NCI-H2081 treated with DMSO at 0.1 percent for 48 hours (cell line): ENCODE measurements around the gene IPP.
A peak's percentile ranks its signal among the peaks of the same experiment; 100 is the strongest.
"Not testable (repeated sequence)": the region's sequence is repeated elsewhere in the genome, so short reads cannot be mapped to it uniquely, and the experiment has no call there.

Experiments
- DNase-seq: peaks from one replicate; lab custom pipeline; 2025; lab: John Stamatoyannopoulos, UW

The IPP gene

DNA sequence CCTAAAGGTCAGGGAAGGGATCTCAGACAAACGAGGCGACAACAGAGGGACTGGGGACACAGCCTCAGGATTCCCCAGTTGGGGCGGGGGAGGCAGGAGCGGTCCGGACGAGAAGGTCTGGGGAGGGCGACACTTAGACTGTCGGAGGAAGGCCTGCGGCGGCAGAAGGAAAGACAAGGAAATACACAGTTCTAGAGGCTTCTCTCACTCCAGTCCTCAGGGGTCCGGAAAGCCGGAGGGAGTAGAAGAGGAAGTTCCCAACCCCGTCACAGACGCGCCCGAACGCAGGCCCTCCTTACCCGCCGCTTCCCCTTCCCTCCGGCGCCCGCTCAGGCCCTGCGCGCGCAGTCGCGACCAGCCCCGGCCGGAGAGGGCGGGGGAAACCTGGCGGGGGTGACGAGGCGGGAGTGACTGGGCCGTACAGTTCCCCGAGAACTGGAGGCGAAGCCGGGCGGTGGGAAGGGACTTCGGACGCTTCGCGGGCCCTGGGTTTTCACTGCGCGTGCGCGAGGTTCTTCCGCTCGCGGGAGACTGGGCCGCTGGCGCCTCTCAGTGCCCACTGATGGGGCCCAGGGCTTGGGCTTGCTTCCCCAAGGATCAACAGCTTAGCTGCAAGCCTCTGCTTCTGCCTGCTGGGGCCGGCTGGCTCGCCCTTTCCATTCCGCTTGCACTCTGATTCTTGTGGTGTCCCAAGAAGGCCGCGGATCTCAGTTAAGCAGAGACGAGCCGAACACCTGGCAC, at the start of gene IPP:
TSS of gene IPP (minus strand) at position 356 of the 741 bp plus-strand sequence. CDS start 4,242 bp downstream, outside the sequence.
- DNase-seq, result peak; percentile 93

DNA sequence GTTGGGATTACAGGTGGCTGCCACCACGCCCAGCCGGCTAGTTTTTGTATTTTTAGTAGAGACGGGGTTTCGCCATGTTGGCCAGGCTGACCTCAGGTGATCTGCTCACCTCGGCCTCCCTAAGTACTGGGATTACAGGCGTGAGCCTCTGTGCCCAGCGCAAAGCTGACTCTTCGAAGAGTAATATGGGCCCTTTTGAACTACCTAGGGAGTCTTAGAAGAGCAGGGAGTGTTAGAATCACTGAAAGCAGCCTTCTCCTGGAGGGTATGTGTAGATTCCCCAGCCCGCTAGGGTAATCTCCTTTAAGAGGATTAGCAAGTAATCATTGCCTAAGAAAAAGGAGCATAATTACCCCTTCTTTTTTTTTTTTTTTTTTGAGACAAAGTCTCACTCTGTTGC, 46.5 kb upstream of the IPP start:
- no peak for DNase-seq

DNA sequence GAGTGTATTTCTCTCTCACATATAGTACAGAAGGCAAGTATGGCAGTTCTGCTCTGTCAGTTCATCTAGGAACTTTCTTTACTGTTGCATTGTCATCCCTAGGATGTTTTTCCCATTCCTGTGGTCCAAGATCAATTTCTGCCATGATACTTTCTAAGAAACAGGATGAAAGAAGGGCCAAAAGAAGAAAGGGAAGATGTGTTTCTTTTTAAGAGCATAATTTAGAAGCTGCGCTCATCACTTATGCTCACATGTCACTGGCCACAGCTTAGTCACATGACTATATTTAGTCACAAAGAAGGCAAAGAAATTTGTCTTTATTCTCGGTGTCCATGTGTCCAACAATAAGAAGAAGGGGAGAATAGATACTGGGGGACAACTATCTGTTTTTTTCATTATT, 45.9 kb upstream of the IPP start:
- DNase-seq, result no peak

DNA sequence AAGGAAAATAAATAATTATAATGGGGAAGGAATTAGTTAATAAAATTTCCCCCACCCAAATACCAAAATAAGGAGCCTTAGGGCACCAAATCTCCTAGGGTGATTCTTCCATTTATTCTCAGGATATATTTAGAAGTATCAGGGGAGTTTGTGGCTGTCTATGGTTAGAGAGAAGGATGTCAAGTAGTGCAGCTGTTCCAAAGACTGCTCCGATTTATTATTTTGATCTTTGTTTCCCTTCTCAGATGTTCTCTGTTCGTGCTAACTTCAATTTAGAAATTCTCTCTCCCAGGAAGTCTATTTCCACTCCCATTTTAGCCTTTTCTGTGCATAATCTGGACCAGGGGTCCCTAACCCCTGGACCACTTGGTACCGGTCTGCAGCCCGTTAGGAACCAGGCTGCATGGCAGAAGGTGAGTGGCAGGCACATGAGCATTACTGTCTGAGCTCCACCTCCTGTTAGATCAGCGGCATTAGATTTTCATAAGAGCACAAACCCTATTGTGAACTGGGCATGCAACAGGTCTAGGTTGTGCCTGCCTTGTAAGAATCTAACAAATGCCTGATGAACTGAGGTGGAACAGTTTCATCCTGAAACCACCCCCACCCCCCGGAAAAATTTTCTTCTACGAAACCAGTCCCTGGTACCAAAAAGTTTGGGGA, 43.6 kb upstream of the IPP start:
- DNase-seq, result no peak

DNA sequence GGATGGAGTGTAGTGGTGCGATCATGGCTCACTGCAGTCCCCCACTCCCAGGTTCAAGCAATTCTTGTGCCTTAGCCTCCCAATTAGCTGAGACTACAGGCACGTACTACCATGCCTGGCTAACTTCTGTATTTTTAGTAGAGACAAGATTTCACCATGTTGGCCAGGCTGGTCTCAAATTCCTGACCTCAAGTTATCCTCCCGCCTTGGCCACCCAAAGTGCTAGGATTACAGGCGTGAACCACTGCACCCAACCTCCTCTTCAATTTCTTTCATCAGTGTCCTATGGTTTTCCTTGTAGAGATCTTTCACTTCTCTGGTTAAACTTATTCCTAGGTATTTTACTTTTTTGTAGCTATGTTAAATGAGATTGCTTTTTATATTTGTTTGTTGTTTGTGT, 42.3 kb upstream of the IPP start:
- no peak for DNase-seq

DNA sequence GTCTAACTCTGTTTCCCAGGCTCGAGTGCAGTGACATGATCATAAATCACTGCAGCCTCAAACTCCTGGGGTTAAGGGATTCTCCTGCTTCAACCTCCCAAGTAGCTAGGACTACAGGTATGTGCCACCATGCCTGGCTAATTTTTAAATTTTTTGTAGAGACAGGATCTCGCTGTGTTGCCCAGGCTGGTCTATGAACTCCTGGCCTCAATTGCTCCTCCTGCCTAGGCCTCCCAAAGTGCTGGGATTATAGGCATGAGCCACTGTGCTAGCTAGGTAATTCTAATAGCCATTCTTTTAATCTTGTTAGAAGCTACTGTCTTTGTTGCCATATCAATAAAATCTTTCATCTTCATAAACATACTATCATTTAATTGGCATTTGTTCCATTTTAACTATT, 39.1 kb upstream of the IPP start:
- DNase-seq, result no peak

DNA sequence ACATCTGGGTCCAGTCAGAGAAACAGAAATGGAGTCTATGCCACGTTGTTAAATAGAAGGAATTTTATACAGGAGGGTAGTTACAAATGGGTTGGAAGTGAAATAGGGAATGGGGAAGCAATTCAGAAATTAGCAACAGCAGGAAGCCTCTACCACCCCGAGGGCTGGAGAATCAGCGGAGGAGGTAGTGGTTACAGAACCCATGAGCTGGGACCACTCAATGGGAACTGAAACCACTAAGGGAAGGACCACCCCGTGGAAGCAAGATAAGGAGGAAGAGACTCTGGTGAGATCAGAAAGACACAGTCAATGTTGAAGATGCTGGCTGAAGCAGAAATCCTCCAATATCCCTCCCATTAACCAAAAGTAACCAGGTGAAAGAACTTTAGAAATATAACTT, 37.5 kb upstream of the IPP start:
- no peak for DNase-seq

DNA sequence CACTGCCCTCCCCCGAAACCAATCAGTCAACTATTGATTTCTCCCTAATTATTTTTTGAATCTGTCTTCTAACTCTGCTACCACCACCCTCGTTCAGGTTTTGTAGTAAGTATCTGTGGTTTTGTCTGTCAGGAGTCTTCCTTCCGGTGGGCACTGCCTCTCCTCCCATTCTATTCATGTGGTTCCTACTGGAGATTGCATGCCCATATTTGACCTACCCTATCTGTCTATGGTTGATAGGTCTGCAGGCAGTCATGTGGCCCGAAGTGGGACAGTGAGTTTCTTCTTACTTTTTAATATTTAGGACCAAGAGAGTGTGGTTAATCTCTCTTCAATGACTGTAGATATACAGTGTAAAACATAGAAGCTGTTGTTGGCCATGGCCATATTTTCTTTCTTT, 35.1 kb upstream of the IPP start:
- DNase-seq, result no peak

DNA sequence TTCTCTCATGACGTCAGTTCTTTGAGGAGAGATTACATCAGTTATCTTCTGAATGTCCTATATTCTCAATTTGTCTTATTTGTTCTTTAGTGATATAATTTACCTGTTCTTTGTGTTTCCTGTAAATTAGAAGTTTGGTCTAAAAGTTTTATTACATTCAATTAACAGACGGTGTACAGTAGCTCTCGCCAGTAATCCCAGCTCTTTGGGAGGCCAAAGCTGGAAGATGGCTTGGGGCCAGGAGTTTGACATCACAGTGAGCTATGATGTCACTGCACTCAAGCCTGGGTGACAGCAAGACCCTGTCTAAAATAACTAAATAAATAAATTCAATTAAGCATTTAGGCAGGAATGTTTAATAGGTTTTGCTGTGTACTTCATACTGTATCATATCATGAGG, 25.3 kb upstream of the IPP start:
- DNase-seq, result no peak

DNA sequence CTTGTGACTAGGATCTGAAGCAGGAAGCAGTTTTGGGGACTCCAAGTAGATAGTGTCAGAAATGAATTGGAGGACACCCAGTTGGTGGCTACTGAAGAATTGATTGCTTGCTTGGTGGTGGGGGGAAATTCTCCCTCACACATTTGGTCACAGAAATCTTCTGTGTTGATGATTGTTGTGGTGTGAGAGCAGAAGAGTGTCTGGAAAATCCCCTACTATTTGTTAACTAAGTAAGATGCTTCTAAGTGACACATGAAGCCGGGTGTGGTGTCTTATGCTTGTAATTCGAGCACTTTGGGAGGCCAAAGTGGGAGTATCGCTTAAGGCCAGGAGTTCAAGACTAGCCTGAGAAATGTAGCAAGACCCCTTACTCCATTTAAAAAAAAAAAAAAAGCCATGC, 22.5 kb upstream of the IPP start:
- DNase-seq, result no peak

DNA sequence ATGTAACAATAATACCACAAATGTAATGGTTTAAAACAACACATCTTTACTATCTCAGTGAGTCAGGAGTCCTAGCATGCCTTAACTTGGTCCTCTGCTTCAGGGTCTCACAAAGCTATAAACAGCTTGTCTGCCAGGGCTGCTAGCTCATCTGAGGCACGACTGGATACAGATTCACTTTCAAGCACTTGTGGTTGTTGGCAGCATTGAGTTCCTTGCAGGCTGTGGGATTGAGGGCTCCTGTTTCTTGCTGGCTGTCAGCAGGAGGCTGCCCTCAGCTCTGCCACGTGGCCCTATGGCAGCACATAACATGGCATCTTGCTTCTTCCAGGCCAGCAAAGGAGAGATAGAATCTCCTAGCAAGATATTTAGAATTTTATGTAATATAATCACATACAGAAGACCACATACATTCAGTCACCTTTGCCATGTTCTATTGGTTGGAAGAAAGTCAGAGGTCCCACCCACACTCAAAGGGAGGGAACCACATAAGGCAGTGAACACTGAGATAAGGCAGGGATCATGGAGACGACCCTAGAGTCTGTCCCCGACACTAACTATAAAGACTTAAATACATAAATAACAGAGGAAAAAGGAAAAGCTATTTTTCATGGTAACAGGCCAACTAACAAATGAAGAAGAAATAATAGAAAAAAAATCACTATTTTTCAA, 18.9 kb upstream of the IPP start:
- no peak for DNase-seq

DNA sequence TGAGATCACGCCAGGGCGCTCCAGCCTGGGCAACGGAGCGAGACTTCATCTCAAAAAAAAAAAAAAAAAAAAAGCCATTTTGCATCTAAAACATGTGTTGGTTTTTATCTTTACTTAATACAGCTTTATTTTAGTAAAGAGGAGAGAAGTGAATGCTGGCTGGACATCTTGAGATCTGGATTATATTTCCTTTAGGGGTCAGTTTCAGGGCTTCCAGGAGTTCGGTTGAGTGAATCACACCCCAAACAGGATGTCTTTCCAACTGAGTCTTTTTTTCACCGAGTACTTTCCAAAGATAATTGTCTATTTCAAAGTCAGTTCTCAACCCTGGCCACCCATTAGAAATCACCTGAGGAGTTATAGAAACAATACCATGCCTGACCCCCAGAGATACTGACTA, 16.6 kb upstream of the IPP start:
- no peak for DNase-seq

DNA sequence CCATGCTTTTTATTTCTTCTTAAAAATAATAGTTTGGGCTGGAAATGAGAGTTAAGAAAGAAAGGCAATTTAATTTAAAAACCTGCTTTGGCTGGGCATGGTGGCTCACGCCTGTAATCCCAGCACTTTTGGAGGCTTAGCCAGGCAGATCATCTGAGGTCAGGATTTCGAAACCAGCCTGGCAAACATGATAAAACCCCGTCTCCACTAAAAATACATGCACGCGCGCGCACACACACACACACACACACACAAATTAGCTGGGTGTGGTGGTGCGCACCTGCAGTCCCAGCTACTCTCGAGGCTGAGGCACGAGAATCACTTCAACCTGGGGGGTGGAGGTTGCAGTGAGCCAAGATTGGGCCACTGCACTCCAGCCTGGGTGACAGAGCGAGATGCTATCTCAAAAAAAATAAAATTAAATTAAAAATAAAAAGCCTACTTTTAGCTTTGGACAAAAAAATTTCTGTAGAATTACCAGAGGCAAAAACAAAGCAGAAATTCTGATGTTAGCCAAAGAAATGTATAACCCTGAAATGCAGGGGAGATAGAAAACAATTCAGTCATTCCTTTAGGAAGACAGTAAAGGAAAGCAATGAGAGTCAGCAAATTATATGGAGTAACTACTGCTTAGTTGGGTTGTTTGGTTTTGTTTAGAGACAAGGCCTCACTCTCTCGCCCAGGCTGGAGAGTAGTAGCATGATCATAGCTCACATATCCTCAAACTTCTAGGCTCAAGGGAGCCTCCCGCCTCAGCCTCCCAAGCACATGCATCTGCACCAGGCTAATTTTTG, 15.7 kb upstream of the IPP start:
- DNase-seq, result no peak

DNA sequence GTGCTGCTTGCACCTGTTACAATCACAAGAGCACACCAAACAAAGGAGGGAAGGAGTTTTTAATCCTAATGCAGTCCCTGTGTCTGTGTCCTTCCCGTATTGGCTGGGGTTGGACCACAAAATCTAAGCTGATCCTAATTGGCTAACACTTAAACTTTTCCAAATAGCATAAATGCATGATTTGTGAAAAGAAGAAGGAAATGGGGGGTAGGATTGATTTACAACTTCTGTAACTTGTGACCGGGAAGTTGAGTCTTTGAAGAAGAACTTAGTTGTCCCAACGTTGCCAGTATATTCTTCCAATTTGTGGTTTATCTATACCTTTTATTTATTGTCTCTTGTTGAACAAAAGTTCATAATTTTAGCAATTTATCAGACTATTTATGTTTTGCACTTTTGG, 11.8 kb upstream of the IPP start:
- no peak for DNase-seq

DNA sequence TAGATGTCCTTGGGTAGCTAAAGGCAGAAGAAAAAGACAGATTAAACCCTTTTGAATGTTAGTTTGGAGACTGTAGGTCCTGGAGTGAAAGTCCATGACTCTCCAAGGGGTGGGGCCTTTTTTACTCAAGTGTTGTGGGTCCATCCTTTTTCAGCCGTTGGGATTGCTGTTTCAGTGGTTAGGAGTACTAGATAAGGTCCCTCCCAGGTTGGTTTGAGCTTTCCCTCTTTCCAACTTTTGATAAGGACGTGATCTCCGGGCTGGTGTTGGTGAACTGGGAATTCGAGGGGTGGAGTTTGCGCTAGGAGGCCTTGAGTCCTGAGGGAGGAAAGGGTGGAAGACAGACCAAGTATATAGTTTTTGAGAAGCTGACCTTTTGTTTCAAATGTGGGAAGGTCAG, 5.2 kb upstream of the IPP start:
- DNase-seq, result no peak

DNA sequence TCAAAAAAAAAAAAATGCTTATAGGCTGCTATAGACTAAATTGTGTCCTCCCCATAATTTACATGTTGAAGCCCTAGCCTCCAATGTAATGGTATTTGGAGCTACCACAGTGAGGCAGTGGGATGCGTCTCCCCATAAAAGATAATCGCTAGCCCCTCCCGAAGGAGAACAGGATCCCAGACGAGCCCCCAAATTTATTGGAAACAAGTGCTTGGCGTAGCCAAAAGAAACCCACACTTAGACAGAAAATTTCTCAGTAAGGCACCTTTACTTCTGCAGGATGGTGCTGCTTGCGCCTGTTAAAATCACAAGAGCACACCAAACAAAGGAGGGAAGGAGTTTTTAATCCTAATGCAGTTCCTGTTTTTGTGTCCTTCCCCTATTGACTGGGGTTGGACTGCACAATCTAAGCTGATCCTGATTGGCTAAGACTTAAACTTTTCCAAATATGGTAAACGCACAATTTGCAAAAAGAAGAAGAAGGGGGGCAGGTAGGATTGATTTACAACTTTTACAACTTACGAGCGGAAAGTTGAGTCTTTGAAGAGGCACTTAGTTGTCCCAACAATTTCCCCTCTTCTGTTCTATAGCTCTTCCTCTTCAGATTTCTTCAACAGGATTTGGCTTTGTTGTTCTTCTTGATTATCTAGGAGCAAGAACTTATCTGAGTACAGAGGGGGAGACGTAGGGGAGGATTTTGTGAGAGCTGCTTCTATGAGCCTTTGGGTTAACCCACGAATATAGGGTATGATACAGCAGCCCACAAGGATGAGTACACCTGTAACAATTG, 3.0 kb upstream of the IPP start:
- DNase-seq, result no peak

DNA sequence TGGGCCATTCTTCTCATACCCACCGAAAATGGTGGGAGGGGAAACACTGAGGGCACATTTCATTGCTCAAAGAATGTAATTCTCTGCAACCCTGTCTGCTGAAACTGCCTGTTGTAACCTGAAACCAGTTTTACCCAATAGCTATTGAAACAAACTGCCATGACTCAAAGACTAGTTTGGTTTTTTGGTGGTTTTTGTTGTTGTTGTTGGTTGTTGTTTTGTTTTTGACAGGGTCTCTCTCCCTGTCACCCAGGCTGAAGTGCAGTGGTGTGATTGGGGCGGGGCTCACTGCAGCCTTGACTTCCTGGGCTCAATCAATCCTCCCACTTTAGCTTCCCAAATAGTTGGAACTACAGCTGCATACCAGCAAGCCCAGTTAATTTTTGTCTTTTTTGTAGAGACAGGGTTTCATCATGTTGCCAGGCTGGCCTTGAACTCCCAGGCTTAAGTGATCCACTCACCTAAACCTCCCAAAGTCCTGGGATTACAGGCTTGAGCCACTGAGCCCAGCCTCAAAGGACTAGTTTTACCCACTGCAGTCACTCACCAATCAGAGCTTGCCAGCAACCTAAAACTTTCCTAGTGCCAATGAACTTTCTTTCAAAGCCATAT, 2.1 kb upstream of the IPP start:
- no peak for DNase-seq

DNA sequence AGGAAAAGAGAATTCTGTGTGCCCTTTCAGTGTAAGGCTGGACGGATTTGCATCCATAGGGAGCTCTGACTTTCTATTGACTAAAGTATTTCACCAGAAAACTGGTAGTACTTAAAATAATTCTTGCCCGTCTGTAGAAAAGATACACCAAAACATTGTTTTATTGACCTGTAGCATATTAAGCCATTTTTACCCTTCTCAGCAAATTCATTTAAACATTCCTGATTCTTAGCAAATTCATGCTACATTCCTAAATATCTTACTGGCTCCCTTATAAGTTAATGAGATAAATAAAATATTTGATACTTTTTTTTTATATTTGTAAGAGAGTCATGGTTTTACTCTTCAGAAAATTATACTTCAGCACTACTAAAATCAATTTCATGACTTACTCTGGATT, 1.6 kb upstream of the IPP start:
- no peak for DNase-seq

DNA sequence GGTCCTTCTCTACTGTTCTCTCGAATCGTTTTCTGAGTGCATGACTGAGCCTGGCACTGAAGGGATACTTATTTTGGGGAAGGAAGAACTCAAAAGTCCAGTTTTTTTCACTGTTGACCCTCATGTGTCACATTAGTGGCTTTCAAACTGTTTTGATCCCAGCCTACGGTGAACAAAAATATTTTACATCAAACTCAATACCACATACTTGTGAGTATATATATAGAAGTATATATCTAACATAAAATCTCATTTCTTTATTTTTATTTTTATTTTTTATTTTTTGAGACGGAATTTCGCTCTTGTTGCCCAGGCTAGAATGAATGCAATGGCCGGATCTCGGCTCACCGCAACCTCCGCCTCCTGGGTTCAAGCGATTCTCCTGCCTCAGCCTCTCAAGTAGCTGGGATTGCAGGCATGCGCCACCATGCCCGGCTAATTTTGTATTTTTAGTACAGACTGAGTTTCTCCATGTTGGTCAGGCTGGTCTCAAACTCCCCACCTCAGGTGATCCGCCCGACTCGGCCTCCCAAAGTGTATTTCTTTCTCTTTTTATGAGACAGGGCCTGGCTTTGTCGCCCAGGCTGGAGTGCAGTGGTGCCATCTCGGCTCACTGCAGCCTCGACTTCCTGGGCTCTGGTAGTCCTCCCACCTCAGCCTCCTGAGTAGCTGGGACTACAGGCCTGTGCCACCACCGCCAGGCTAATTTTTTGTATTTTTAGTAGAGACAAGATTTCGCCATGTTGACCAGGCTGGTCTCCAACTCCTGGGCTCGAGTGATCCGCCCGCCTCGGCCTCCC, 786 bp upstream of the IPP start:
- DNase-seq, result not testable (repeated sequence)

DNA sequence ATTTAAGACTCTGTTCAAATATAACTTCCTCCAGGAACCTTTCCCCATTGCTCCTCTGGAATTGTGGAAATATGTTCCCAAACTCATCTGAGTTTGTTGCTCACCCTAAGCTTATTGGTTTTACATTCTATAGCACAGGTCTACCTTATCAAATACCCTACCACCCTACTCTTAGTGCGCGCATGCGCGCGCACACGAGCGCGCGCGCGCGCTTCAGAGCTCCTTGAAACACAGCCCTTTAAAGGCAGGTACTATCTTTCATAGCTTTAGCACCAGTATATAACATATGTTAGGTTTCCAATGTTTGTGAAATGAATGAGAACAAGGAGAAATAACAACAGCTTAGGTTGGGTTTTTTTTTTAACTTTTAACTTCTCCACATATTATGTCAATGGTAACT, 3.5 kb downstream of the IPP start:
- no peak for DNase-seq
